22Rv1 (cell line): ENCODE results near the gene ARSG.
"Not testable (repeated sequence)": the region's sequence is repeated elsewhere in the genome, so short reads cannot be mapped to it uniquely, and the experiment has no call there.

ENCODE experiments used
- H3K27ac ChIP-seq: fragments of 450-650 bp; 2 replicates; pipeline ENCODE4 v1.5.1; 2017
- CTCF ChIP-seq: fragments of 450-650 bp; IDR thresholded peaks from 2 replicates; pipeline ENCODE4 v1.5.1; 2017; ENCODE audit warnings: mild to moderate bottlenecking
- ZFX ChIP-seq: fragments of 450-650 bp; IDR thresholded peaks from 2 replicates; pipeline ENCODE4 v1.6.1; 2017; ENCODE audit warnings: antibody characterized with exemption, borderline replicate concordance

The ARSG gene

GRCh38 chr17:68290955-68291835, at the start of gene ARSG, which contains the start of gene SLC16A6:
Gene ARSG, plus strand, starts transcription at chr17:68291495. Its CDS starts 15,999 bp downstream, at chr17:68307494.
Gene SLC16A6, minus strand, starts transcription at chr17:68291127. Its CDS starts 12,807 bp downstream, at chr17:68278320.
- H3K27ac ChIP-seq, result peak within 1 kb of the TSS; percentile 84
- TF ChIP-seq CTCF (no peak), ZFX (no peak)

DNA sequence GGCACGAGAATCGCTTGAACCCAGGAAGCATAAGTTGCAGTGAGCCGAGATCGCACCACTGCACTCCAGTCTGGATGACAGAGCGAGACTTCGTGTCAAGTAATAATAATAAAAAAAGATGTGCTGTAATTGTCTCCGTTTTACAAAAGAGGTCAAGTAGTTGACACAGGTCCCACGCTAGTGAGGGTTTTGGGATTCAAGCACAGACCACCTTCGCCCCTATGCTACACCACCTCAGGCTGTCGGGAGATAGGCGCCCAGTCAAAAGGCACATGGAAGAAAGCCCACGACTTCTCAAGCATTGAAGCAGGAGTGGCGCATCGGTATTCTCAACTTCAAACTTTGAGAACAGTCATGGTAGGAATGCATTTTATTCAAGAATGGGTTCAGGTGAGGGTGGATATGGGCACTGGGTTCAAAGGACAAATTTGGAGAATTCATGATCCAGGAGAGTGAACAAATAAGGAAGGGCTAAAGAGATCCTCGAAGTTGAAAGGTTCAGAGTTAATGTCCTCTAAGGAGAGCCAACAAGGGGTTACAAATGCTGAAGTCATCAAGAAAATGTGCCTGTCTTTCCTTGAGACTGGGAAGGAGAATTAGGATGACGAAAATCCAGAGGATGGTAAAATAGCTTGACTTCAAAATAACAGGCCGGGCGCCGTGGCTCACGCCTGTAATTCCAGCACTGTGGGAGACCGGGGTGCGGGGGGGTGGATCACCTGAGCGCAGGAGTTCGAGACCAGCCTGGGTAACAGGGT, 44.8 kb upstream of the ARSG start:
- H3K27ac ChIP-seq, result no peak overlapping the region
- TF ChIP-seq CTCF, result no peak
- no peak for TF ChIP-seq ZFX

GRCh38 chr17:68247445-68248198, 43.7 kb upstream of the ARSG start, which contains the start of gene AMZ2:
Gene AMZ2, plus strand, starts transcription at chr17:68248043. Its CDS starts 2,145 bp downstream, at chr17:68250188.
- no peak for TF ChIP-seq CTCF
- no peak for TF ChIP-seq ZFX
- peak within 1 kb of the TSS; percentile 56 for H3K27ac ChIP-seq

DNA sequence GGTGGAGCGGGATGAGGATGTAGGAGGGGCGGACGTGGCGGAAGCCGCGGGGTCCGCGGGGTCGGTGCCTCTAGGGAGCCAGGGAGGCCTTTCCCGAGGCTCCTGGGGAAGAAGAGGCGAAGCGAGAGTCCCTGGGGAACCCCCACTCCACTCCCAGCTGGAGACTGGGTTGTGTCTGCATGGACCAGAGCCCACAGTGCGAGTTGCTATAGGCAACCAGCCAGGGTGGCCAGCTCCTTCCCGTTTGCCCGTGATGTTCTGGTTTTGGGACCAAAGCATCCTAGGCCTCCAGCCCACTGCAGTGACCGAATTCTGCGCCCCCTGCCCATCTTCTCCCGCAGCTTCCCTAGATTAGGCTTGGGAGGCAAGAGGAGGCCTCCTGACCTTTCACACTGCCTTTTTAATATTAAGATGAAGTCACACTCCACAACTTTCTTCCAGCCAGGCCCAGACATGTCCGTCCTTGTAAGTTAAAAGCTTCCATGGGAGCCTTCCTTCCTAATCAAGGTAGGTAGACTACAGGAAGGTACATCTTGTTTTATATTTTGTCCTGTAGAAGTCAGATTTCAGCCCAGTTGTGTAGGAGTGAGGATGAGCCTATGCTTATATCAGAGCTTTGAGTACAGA, 43.0 kb upstream of the ARSG start:
- TF ChIP-seq ZFX (no peak), CTCF (no peak)
- peak overlapping the region; percentile 56 for H3K27ac ChIP-seq

DNA sequence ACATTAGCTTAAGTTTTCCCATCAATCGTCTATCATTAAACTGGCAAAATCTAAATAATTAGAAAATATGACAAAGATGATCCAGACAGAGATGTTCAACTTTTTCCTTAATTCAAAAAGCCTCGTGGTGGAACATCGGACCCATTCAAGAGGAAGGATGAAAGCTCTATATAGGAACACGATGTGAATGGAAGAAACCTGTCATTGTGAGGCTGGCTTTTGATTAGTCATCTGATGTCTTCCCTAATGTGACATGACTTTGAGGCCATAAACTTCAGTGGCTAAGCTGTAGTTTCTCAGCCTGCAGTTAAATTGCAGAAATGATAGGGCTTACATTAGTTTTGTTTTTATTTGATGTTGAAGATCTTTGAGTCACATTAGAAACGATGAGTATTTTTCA, 42.4 kb upstream of the ARSG start:
- H3K27ac ChIP-seq, result no peak overlapping the region
- TF ChIP-seq ZFX (no peak), CTCF (no peak)

- no peak overlapping the region for H3K27ac ChIP-seq
These were observed 41.9 kb upstream of the ARSG start for GRCh38 chr17:68249354-68249765.

DNA sequence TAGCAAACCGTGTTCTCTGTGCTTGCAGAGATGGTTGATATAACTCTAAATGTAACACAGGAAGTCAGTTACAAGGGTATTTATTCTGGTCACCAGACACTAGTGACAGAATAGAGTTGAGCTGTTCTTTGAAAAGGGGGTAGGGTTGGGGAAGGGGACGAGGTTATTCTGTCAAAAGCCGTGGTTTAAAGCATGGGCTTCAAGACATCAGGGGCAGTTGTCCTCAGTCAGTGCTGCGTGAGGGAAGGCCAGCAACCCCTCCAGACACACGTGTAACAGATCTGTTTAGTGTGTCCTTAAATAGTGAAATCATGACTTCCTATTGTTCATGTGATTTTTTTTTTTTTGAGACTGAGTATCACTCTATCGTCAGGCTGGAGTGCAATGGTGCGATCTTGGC, 37.9 kb upstream of the ARSG start:
- not testable (repeated sequence) for H3K27ac ChIP-seq

More at GRCh38 chr17:68249354-68249765, 41.9 kb upstream of the ARSG start:
- TF ChIP-seq ZFX (no peak), CTCF (no peak)
